ENCODE measurements around the gene POSTN.

The POSTN gene

GRCh38 chr13:37636701-37637100, 38.1 kb upstream of the POSTN start:
- no peaks in the 10 kb centered on the region for H4K20me1 ChIP-seq (ENCODE audit: low read depth, low read length)
- no peaks in the 10 kb centered on the region for H3K9me2 ChIP-seq (replicated peaks; ENCODE audit: insufficient read depth, low read length)
- H3K9ac ChIP-seq (ENCODE audit: low read length), result no peak overlapping the region
- H3K36me3 ChIP-seq (ENCODE audit: low read length), result no peaks in the 10 kb centered on the region
- no peak overlapping the region for H2AFZ ChIP-seq (ENCODE audit: low read depth, low read length, severe bottlenecking)
- H3K79me2 ChIP-seq (ENCODE audit: insufficient read depth, low read length), result no peaks in the 10 kb centered on the region
- no peaks in the 10 kb centered on the region for H3K9me3 ChIP-seq (ENCODE audit: insufficient read depth, low read length)
- TF ChIP-seq EZH2phosphoT487 (conservative IDR thresholded peaks at IDR 0.05; ENCODE audit: low read length) (no peak), CTCF (IDR thresholded peaks at IDR 0.05; ENCODE audit: insufficient read depth, low read length, poor library complexity, severe bottlenecking) (no peak)
- H3K4me2 ChIP-seq (ENCODE audit: low read depth, low read length, poor library complexity, severe bottlenecking), result no peak overlapping the region
- H3K4me3 ChIP-seq (ENCODE audit: insufficient read depth, low read length, poor library complexity, severe bottlenecking), result no peak overlapping the region
- H3K27ac ChIP-seq (ENCODE audit: low read depth, low read length), result no peak overlapping the region
- no peaks in the 10 kb centered on the region for H3F3A ChIP-seq (ENCODE audit: insufficient read depth)
- H3K27me3 ChIP-seq (ENCODE audit: low read length), result no peaks in the 10 kb centered on the region

- H3K9ac ChIP-seq (ENCODE audit: low read length), result no peak overlapping the region
- no peak overlapping the region for H3K4me3 ChIP-seq (ENCODE audit: insufficient read depth, low read length, poor library complexity, severe bottlenecking)
- TF ChIP-seq CTCF (IDR thresholded peaks at IDR 0.05; ENCODE audit: insufficient read depth, low read length, poor library complexity, severe bottlenecking) (no peak), EZH2phosphoT487 (conservative IDR thresholded peaks at IDR 0.05; ENCODE audit: low read length) (no peak)
- no peaks in the 10 kb centered on the region for H3K36me3 ChIP-seq (ENCODE audit: low read length)
- no peak overlapping the region for H2AFZ ChIP-seq (ENCODE audit: low read depth, low read length, severe bottlenecking)
- H3K9me3 ChIP-seq (ENCODE audit: insufficient read depth, low read length), result no peaks in the 10 kb centered on the region
- no peak overlapping the region for H3K27ac ChIP-seq (ENCODE audit: low read depth, low read length)
- H3K79me2 ChIP-seq (ENCODE audit: insufficient read depth, low read length), result no peaks in the 10 kb centered on the region
- no peaks in the 10 kb centered on the region for H4K20me1 ChIP-seq (ENCODE audit: low read depth, low read length)
- H3F3A ChIP-seq (ENCODE audit: insufficient read depth), result no peaks in the 10 kb centered on the region
- H3K27me3 ChIP-seq (ENCODE audit: low read length), result no peaks in the 10 kb centered on the region
- H3K4me2 ChIP-seq (ENCODE audit: low read depth, low read length, poor library complexity, severe bottlenecking), result no peak overlapping the region
- H3K9me2 ChIP-seq (replicated peaks; ENCODE audit: insufficient read depth, low read length), result no peaks in the 10 kb centered on the region
These were observed 33.7 kb upstream of the POSTN start for GRCh38 chr13:37632294-37632693.

GRCh38 chr13:37627428-37627827, 28.9 kb upstream of the POSTN start:
- H3K9me3 ChIP-seq (ENCODE audit: insufficient read depth, low read length), result no peaks in the 10 kb centered on the region
- no peaks in the 10 kb centered on the region for H3K36me3 ChIP-seq (ENCODE audit: low read length)
- H2AFZ ChIP-seq (ENCODE audit: low read depth, low read length, severe bottlenecking), result no peak overlapping the region
- no peak overlapping the region for H3K4me3 ChIP-seq (ENCODE audit: insufficient read depth, low read length, poor library complexity, severe bottlenecking)
- TF ChIP-seq EZH2phosphoT487 (conservative IDR thresholded peaks at IDR 0.05; ENCODE audit: low read length) (no peak), CTCF (IDR thresholded peaks at IDR 0.05; ENCODE audit: insufficient read depth, low read length, poor library complexity, severe bottlenecking) (no peak)
- H3K4me2 ChIP-seq (ENCODE audit: low read depth, low read length, poor library complexity, severe bottlenecking), result no peak overlapping the region
- no peaks in the 10 kb centered on the region for H3K9me2 ChIP-seq (replicated peaks; ENCODE audit: insufficient read depth, low read length)
- H4K20me1 ChIP-seq (ENCODE audit: low read depth, low read length), result no peaks in the 10 kb centered on the region
- no peaks in the 10 kb centered on the region for H3K27me3 ChIP-seq (ENCODE audit: low read length)
- H3K9ac ChIP-seq (ENCODE audit: low read length), result no peak overlapping the region
- no peak overlapping the region for H3K27ac ChIP-seq (ENCODE audit: low read depth, low read length)
- no peaks in the 10 kb centered on the region for H3F3A ChIP-seq (ENCODE audit: insufficient read depth)
- no peaks in the 10 kb centered on the region for H3K79me2 ChIP-seq (ENCODE audit: insufficient read depth, low read length)
